ENCODE data around the gene ZPR1.
A peak's percentile ranks its signal among the peaks of the same experiment; 100 is the strongest.

Gene ZPR1

DNA sequence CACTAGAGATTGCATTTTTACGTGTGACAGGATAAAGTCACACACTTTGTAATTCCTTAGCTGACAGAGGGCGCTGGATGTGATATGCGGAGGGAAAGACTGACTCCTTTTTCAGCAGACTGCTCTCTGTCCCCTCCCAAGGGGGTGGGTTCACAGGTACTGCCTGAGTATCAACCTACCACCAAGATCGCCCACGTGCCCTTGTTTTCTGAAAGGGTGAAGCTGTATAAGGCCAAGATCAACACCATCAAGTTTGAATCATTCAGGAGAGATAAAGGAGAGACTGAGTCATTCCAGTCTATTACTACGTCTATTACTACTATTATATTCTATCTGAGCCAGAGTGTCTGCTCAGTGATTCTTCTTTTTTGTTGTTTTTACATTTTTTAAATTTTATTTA is 45.7 kb downstream of the ZPR1 start:
- DNase-seq, result no peak

DNA sequence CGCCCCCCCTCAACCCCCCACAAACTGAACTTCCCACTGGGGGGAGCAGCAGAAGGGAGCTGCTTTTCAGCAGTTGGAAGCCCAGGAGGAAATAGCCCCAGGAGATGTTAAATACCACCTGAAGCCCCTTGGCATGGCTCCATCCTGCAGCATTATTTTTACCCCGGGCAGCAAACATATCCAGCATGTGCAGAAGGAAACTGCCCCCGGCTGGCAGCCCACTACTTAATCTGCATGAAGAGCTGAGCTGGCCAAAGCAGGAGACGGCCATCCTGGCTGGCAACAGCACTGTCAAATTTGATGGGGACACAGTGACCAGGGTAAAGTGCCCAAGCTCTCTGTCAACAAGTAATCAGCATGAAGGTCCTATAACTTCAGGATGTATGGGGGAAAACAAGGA is 47.1 kb downstream of the ZPR1 start:
- no peak for DNase-seq

GRCh38 chr11:116738975-116739374 is 48.8 kb downstream of the ZPR1 start:
- no peak for DNase-seq

- DNase-seq, result no peak
Observed at GRCh38 chr11:116736763-116737162, 51.1 kb downstream of the ZPR1 start.

DNA sequence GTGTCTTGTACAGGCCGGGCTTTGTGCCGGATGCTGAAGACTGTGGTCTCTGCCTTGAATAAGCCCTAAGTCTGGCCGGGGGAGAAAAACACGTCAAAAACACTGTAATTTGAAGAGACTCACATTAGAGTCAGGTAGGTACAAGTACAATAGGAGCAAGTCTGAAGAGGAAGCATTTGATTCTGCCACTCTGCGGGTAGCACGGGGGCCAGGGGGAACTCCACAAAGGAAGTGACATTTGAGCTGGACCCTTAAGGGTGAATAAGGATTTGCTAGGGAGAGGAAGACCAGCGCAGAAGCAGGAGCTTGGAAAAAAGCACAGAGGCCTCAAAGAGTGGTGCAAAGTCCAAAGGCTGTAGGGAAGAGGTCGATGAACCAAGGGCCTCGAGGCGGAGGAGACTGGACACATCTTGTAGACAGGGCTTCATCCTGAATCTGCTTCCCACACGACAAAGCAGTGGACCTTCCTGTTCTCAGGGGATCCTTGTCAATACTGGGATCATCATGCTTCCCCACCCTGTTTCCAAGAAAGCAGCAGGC is 53.8 kb downstream of the ZPR1 start:
- no peak for DNase-seq

- DNase-seq, result no peak
Observed at GRCh38 chr11:116733043-116733755, 54.6 kb downstream of the ZPR1 start.

DNA sequence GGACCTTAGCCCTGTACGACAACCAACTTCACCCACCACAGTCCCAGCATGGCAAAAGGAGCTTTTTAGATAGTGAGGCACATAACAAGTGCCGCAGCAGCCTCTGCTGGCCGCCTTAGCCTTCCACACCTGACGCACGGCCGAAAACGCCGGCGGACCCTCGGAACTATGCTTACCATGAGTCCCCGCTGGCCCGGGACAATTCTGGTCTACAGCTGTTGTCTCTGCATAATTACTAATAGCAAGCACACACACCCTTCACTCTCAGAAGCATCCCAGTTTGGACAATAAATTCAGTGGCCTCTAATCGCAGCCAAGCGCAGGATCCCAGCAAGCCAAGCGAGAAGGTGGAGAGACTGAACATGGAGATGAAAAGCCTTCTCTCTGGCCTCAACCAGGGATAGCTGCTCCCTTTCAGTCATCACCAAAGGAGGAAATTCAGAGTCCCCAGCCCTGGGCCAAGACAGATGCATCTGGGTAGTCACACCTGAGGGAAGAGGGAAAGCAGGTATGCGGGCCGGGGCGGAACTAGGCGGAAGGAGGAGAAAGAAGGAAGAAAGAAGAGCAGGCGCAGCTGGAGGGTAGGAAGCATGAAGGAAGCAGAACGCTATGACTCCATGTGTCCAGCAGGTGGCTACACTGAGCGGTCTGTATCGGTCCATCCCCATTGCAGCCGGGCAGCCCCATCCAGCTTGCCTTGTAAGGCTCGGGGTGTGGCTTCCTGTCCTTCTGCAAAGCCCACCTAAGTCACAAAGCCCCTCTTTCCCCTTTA is 55.4 kb downstream of the ZPR1 start:
- peak; percentile 33 for DNase-seq

DNA sequence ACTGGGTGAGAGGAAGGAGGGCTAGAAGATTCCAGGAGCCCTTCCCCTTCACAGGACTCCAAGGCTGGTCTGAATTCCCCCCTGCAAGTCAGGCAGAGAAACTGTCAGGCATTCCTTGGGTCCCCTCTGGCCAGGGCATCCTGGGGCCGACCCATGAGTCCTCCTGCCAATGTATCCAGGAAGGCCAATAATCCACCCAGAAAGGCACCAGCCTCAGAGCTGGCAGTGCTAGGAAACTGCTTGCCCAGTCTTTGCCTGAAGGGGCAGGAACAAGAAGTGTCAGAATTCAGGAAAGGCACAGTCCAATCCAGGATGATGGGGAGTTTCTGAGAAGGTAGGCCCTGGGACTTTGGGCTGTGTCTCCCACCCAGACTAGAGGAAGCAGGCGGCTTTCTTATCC is 56.0 kb downstream of the ZPR1 start:
- no peak for DNase-seq

GRCh38 chr11:116731097-116731761 is 56.6 kb downstream of the ZPR1 start:
- no peak for DNase-seq

DNA sequence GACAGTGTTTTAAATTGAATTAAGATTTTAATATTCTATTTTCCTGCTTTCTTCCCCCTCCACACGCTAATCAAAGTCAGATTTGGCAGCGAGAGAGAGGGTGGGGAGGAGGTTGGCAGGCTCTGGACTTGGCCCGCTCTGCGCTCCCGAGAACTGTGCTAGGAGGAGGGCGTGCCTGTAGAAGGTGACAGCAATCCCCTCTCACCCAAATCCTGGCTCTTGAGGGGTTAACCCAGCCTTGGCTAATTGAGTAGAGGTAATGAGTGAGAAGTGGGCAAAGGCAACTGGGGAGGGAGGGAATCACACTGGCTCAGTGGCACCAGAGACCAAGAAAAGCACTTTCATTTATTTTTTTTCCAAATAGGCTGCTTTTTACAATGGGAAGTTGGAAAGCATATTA is 57.2 kb downstream of the ZPR1 start:
- no peak for DNase-seq

- no peak for DNase-seq
Observed at GRCh38 chr11:116730241-116730561, 57.6 kb downstream of the ZPR1 start.

GRCh38 chr11:116729501-116730240 is 58.2 kb downstream of the ZPR1 start:
- no peak for DNase-seq

DNA sequence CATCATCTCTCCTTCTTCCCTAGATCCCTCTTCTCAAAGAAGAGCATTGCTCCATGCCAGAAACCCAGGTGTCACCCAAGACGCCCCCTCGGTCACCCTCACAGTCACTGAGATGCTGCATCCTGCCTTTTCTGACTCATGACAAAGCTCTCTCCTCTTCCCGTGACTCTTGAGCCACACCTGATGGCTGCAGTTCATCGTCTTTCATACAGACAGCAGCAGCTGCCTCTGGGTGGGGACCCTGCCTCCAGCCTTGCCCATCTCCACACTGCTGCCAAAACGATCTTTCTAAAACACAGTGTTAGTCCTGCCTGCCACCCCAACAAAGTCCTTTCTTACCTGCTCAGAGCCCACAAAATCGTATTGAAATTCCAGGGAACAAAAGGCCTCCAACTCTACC is 59.8 kb downstream of the ZPR1 start:
- DNase-seq, result no peak

GRCh38 chr11:116725434-116726221 is 62.2 kb downstream of the ZPR1 start:
- no peak for DNase-seq

DNA sequence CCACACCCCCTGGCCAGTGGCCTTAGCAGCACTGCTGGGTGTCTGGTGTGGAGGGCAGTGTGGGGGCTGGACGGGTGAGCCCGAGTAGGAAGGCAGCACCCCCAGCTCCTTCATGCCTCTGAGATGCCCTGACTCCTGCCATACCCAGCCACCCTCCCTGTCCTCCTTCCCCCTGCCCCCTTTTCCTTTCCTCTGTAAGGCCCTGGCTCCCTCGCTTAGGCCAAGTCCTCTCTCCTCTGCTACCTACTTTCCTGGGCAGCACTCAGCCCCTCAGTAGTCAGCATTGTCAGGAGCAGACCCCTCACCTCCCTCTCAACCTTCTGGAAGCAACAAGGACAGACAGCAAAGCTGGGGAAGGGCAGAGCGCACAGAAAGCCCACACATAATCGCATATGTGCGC is 63.0 kb downstream of the ZPR1 start:
- DNase-seq, result no peak

All from CD4-positive, alpha-beta T cell treated with Interleukin-4 for 4 hours (primary cell).